HEK293 (cell line): ENCODE measurements around the gene GABRD.
"Not testable (repeated sequence)": the region's sequence is repeated elsewhere in the genome, so short reads cannot be mapped to it uniquely, and the experiment has no call there.

ENCODE experiments used
- CTCF ChIA-PET: fragments of 350-600 bp; formaldehyde crosslinking; extraction: SDS; loops from one replicate; lab custom pipeline; 2021; ENCODE audit warnings: antibody characterized with exemption; lab: Yijun Ruan, JAX
- POLR2A ChIA-PET: fragments of 300-600 bp; formaldehyde crosslinking; extraction: SDS; loops from one replicate; lab custom pipeline; 2020; ENCODE audit warnings: antibody characterized with exemption, inconsistent platforms; lab: Yijun Ruan, JAX
- H3K27ac ChIP-seq: fragments of 200-500 bp; sonication (Bioruptor generic); 2 replicates; pipeline ENCODE4 v1.5.1; 2014; ENCODE audit warnings: low read depth, low read length, control low read depth, inconsistent platforms; ENCODE audit errors: extremely low read depth
- H3K36me3 ChIP-seq, 2 experiments: fragments of 200-500 bp in 1 of 2; sonication (Bioruptor generic) in 1 of 2; 1 replicate in 1 of 2; 2 replicates in 1 of 2; pipeline ENCODE4 v1.5.1; 2014 to 2017; ENCODE audit warnings: inconsistent platforms in 2 of 2, low read length in 2 of 2; ENCODE audit not compliant: control insufficient read depth in 2 of 2, insufficient read depth in 1 of 2
- H3K4me1 ChIP-seq: fragments of 200-500 bp; sonication (Bioruptor generic); 2 replicates; pipeline ENCODE4 v1.5.1; 2014; ENCODE audit warnings: mild to moderate bottlenecking, low read length, inconsistent platforms; ENCODE audit not compliant: control insufficient read depth, insufficient read depth
- H3K4me3 ChIP-seq: 2 replicates; pipeline ENCODE4 v1.5.1; 2011; ENCODE audit warnings: low read depth, mild to moderate bottlenecking, control low read depth, low read length, moderate library complexity
- H3K9me3 ChIP-seq: fragments of 200-500 bp; sonication (Bioruptor generic); 2 replicates; pipeline ENCODE4 v1.5.1; 2014; ENCODE audit warnings: low read depth, low read length, inconsistent platforms; ENCODE audit not compliant: control insufficient read depth, insufficient read depth
- AEBP2 ChIP-seq: fragments of 450-650 bp; formaldehyde crosslinking; IDR thresholded peaks from 2 replicates; pipeline ENCODE4 v1.5.1; 2016; ENCODE audit warnings: missing biosample characterization, missing genetic modification characterization, borderline replicate concordance
- GFI1B ChIP-seq: fragments of 450-650 bp; formaldehyde crosslinking; IDR thresholded peaks from 2 replicates; pipeline ENCODE4 v1.5.1; 2016; ENCODE audit warnings: missing biosample characterization, missing genetic modification characterization
- KLF1 ChIP-seq: fragments of 450-650 bp; formaldehyde crosslinking; IDR thresholded peaks from 2 replicates; pipeline ENCODE4 v1.5.1; 2016; ENCODE audit warnings: missing biosample characterization, missing genetic modification characterization
- OVOL3 ChIP-seq: fragments of 450-650 bp; formaldehyde crosslinking; IDR thresholded peaks from 2 replicates; pipeline ENCODE4 v1.5.1; 2016; ENCODE audit warnings: missing biosample characterization, missing genetic modification characterization
- SCRT2 ChIP-seq: fragments of 450-650 bp; formaldehyde crosslinking; IDR thresholded peaks from 2 replicates; pipeline ENCODE4 v1.5.1; 2016; ENCODE audit warnings: missing biosample characterization, missing genetic modification characterization
- WT1 ChIP-seq: fragments of 450-650 bp; formaldehyde crosslinking; IDR thresholded peaks from 2 replicates; pipeline ENCODE4 v1.5.1; 2016; ENCODE audit warnings: missing biosample characterization, missing genetic modification characterization
- ZIC2 ChIP-seq: fragments of 450-650 bp; formaldehyde crosslinking; IDR thresholded peaks from 2 replicates; pipeline ENCODE4 v1.5.1; 2016; ENCODE audit warnings: missing biosample characterization, missing genetic modification characterization
- ZNF114 ChIP-seq: fragments of 450-650 bp; formaldehyde crosslinking; IDR thresholded peaks from 2 replicates; pipeline ENCODE4 v1.5.0; 2017; ENCODE audit warnings: missing biosample characterization, missing genetic modification characterization
- ZNF157 ChIP-seq: fragments of 450-650 bp; formaldehyde crosslinking; IDR thresholded peaks from 2 replicates; pipeline ENCODE4 v1.5.1; 2016; ENCODE audit warnings: missing biosample characterization, missing genetic modification characterization
- ZNF16 ChIP-seq: fragments of 450-650 bp; formaldehyde crosslinking; IDR thresholded peaks from 2 replicates; pipeline ENCODE4 v1.5.1; 2016; ENCODE audit warnings: low read depth, missing biosample characterization, missing genetic modification characterization
- ZNF248 ChIP-seq: fragments of 450-650 bp; formaldehyde crosslinking; IDR thresholded peaks from 2 replicates; pipeline ENCODE4 v1.5.1; 2017; ENCODE audit warnings: missing biosample characterization, missing genetic modification characterization
- ZNF335 ChIP-seq: fragments of 450-650 bp; formaldehyde crosslinking; conservative IDR thresholded peaks from 2 replicates; pipeline ENCODE4 v1.5.1; 2016; ENCODE audit warnings: missing biosample characterization, missing genetic modification characterization
- ZNF350 ChIP-seq: fragments of 450-650 bp; formaldehyde crosslinking; IDR thresholded peaks from 2 replicates; pipeline ENCODE4 v1.5.0; 2017; ENCODE audit warnings: missing biosample characterization, mild to moderate bottlenecking, missing genetic modification characterization
- ZNF426 ChIP-seq: fragments of 450-650 bp; formaldehyde crosslinking; IDR thresholded peaks from 2 replicates; pipeline ENCODE4 v1.5.1; 2017; ENCODE audit warnings: missing biosample characterization, missing genetic modification characterization, mild to moderate bottlenecking, inconsistent platforms, moderate library complexity
- ZNF548 ChIP-seq: fragments of 450-650 bp; formaldehyde crosslinking; IDR thresholded peaks from 2 replicates; pipeline ENCODE4 v1.5.1; 2016; ENCODE audit warnings: missing biosample characterization, missing genetic modification characterization
- ZNF645 ChIP-seq: fragments of 450-650 bp; formaldehyde crosslinking; IDR thresholded peaks from 2 replicates; pipeline ENCODE4; 2016; ENCODE audit warnings: missing biosample characterization, missing genetic modification characterization
- ZNF701 ChIP-seq: fragments of 450-650 bp; formaldehyde crosslinking; IDR thresholded peaks from 2 replicates; pipeline ENCODE4 v1.5.1; 2016; ENCODE audit warnings: missing biosample characterization, missing genetic modification characterization
- ZNF777 ChIP-seq: fragments of 450-650 bp; formaldehyde crosslinking; IDR thresholded peaks from 2 replicates; pipeline ENCODE4 v1.5.1; 2017; ENCODE audit warnings: missing biosample characterization, missing genetic modification characterization, borderline replicate concordance
- ZSCAN16 ChIP-seq: fragments of 450-650 bp; formaldehyde crosslinking; IDR thresholded peaks from 2 replicates; pipeline ENCODE4 v1.5.1; 2016; ENCODE audit warnings: missing biosample characterization, missing genetic modification characterization
- TF ChIP-seq, protein P1 (sequence below): fragments of 450-650 bp; formaldehyde crosslinking; IDR thresholded peaks from 2 replicates; pipeline ENCODE4 v1.5.1; 2016; ENCODE audit warnings: missing biosample characterization, missing genetic modification characterization
- TF ChIP-seq, protein P2 (sequence below): fragments of 450-650 bp; IDR thresholded peaks from 2 replicates; pipeline ENCODE4 v1.5.1; 2018; ENCODE audit warnings: missing biosample characterization, mild to moderate bottlenecking, missing genetic modification characterization
- TF ChIP-seq, protein P3 (sequence below): fragments of 450-650 bp; formaldehyde crosslinking; IDR thresholded peaks from 2 replicates; pipeline ENCODE4 v1.5.1; 2016; ENCODE audit warnings: missing biosample characterization, missing genetic modification characterization
- TF ChIP-seq, protein P4 (sequence below): fragments of 450-650 bp; formaldehyde crosslinking; IDR thresholded peaks from 2 replicates; pipeline ENCODE4 v1.5.1; 2016; ENCODE audit warnings: missing biosample characterization, missing genetic modification characterization, low read depth

The GABRD gene

GRCh38 chr1:1978690-1979481 lies 40.3 kb upstream of the GABRD start:
- POLR2A ChIA-PET, H3K36me3 ChIP-seq, H3K9me3 ChIP-seq, H3K27ac ChIP-seq, H3K4me1 ChIP-seq, H3K4me3 ChIP-seq: not testable (repeated sequence)
- CTCF ChIA-PET: interaction anchor here (0.7 to 1.1 kb wide), 4 partner anchors 19 to 67 kb away, joined by 3 to 4 read pairs (median 4); no protein-coding TSS in a partner anchor

DNA sequence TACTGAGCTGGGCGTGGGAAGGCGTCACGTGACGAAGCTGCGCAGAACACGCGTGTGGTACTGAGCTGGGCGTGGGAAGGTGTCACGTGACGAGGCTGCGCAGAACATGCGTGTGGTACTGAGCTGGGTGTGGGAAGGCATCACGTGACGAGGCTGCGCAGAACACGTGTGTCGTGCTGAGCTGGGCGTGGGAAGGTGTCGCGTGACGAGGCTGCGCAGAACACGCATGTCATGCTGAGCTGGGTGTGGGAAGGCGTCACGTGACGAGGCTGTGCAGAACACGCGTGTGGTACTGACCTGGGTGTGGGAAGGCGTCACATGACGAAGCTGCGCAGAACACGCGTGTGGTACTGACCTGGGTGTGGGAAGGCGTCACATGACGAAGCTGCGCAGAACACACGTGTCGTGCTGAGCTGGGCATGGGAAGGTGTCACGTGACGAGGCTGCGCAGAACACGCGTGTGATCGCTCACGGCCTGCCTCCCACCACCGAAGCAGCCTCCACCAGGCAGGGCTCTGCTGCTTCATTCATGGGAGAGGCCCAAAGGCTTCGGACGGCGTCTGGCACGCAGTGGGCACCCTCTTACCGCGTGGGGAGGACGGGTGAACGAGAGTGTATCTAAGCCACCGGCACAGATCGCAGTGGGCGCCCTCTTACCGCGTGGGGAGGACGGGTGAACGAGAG lies 39.5 kb upstream of the GABRD start:
- no peak overlapping the region for H3K4me3 ChIP-seq
- POLR2A ChIA-PET: no interaction called here
- CTCF ChIA-PET: interaction anchor here (1.1 kb wide), 1 partner anchor 19 kb away, joined by 4 read pairs; no protein-coding TSS in a partner anchor

GRCh38 chr1:1980467-1981141 lies 38.5 kb upstream of the GABRD start:
- no peak overlapping the region for H3K4me3 ChIP-seq
- no peaks in the 10 kb centered on the region for H3K36me3 ChIP-seq
- H3K9me3 ChIP-seq: no peaks in the 10 kb centered on the region
- no peak overlapping the region for H3K27ac ChIP-seq
- ChIA-PET CTCF (no interaction called here), POLR2A (no interaction called here)
- H3K4me1 ChIP-seq: no peaks in the 10 kb centered on the region
- no peak for TF ChIP-seq ZNF426 (tag by site-specific recombination)
- TF ChIP-seq, protein P1, sequence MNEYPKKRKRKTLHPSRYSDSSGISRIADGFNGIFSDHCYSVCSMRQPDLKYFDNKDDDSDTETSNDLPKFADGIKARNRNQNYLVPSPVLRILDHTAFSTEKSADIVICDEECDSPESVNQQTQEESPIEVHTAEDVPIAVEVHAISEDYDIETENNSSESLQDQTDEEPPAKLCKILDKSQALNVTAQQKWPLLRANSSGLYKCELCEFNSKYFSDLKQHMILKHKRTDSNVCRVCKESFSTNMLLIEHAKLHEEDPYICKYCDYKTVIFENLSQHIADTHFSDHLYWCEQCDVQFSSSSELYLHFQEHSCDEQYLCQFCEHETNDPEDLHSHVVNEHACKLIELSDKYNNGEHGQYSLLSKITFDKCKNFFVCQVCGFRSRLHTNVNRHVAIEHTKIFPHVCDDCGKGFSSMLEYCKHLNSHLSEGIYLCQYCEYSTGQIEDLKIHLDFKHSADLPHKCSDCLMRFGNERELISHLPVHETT (tag by site-specific recombination): no peak
- TF ChIP-seq GFI1B (tag by site-specific recombination): no peak
- no peak for TF ChIP-seq WT1
- TF ChIP-seq ZNF350 (tag by site-specific recombination): no peak
- TF ChIP-seq, protein P2, sequence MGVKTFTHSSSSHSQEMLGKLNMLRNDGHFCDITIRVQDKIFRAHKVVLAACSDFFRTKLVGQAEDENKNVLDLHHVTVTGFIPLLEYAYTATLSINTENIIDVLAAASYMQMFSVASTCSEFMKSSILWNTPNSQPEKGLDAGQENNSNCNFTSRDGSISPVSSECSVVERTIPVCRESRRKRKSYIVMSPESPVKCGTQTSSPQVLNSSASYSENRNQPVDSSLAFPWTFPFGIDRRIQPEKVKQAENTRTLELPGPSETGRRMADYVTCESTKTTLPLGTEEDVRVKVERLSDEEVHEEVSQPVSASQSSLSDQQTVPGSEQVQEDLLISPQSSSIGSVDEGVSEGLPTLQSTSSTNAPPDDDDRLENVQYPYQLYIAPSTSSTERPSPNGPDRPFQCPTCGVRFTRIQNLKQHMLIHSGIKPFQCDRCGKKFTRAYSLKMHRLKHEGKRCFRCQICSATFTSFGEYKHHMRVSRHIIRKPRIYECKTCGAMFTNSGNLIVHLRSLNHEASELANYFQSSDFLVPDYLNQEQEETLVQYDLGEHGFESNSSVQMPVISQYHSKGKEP (tag by site-specific recombination): no peak
- no peak for TF ChIP-seq ZSCAN16 (tag by site-specific recombination)
- TF ChIP-seq ZNF548 (tag by site-specific recombination): no peak
- TF ChIP-seq ZNF157 (tag by site-specific recombination): no peak
- TF ChIP-seq, protein P3, sequence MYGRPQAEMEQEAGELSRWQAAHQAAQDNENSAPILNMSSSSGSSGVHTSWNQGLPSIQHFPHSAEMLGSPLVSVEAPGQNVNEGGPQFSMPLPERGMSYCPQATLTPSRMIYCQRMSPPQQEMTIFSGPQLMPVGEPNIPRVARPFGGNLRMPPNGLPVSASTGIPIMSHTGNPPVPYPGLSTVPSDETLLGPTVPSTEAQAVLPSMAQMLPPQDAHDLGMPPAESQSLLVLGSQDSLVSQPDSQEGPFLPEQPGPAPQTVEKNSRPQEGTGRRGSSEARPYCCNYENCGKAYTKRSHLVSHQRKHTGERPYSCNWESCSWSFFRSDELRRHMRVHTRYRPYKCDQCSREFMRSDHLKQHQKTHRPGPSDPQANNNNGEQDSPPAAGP (tag by site-specific recombination): no peak

More for the DNA sequence above, 39.5 kb upstream of the GABRD start:
- Histone ChIP-seq H3K27ac (no peak overlapping the region), H3K9me3 (no peaks in the 10 kb centered on the region)
- TF ChIP-seq ZNF114: no peak
- TF ChIP-seq KLF1: no peak
- no peak for TF ChIP-seq ZNF645 (tag by site-specific recombination)
- TF ChIP-seq AEBP2 (tag by site-specific recombination): no peak
- no peak for TF ChIP-seq ZNF248 (tag by site-specific recombination)
- TF ChIP-seq, protein P4, sequence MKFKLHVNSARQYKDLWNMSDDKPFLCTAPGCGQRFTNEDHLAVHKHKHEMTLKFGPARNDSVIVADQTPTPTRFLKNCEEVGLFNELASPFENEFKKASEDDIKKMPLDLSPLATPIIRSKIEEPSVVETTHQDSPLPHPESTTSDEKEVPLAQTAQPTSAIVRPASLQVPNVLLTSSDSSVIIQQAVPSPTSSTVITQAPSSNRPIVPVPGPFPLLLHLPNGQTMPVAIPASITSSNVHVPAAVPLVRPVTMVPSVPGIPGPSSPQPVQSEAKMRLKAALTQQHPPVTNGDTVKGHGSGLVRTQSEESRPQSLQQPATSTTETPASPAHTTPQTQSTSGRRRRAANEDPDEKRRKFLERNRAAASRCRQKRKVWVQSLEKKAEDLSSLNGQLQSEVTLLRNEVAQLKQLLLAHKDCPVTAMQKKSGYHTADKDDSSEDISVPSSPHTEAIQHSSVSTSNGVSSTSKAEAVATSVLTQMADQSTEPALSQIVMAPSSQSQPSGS: no peak
- no peak for TF ChIP-seq ZNF777 (tag by site-specific recombination)
- no peak for TF ChIP-seq ZNF16 (tag by site-specific recombination)
- no peak for TF ChIP-seq SCRT2 (tag by site-specific recombination)
- TF ChIP-seq OVOL3 (tag by site-specific recombination): no peak
- no peak for TF ChIP-seq ZIC2 (tag by site-specific recombination)
- no peak for TF ChIP-seq ZNF335 (tag by site-specific recombination)
- TF ChIP-seq ZNF701 (tag by site-specific recombination): no peak
- TF ChIP-seq, all 188 proteins: peak for 0
- H3K36me3 ChIP-seq: no peaks in the 10 kb centered on the region
- H3K4me1 ChIP-seq: no peaks in the 10 kb centered on the region
